HG03103 (cell line): ENCODE measurements around the gene RPH3AL.
"Not testable (repeated sequence)": the region's sequence is repeated elsewhere in the genome, so short reads cannot be mapped to it uniquely, and the experiment has no call there.

Experiments used
- ATAC-seq: cut with Tn5 transposase; IDR thresholded peaks from one replicate; pipeline ENCODE4 v1.9.1; 2021; ENCODE audit warnings: low read depth; ENCODE audit not compliant: unreplicated experiment

Gene RPH3AL

DNA sequence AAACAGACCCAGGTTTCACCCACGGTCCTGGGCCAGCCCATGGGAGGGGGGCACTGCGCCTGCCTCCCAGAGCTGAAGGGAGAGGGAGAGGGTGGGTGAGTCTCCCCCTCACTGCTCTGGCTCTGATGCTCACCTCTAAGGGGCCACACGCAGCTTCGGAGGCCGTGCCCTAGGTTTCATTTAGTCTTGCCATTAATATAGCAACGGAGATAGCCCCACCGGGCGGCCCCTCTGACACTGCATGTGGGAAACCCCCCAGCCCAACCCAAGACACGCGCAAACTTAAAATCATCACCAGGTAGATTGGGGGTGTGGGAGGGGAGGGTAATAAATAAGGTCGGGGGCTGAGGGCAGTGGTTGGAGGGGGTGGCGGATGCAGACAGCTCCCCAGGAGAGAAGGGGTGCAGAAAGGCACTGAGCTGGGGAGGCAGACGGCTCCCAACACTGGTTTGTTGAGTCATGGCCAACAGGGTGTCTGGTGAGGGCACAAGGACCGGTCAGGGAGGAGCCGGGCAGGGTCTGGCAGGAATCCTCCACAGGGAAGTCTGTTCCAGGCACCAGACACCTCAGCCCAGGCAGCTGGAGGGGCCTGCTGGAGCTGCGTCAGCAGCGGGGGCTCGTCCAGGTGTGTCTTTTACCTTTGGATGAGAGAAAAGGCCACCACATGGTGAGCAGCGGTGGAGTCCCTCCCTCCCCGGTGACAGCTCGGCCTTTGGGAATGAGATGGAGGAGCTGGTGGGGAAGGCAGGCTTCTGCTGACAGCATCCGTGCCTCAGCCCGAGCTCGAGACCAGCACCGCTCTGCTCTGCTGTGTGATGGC lies 139.1 kb downstream of the RPH3AL start:
- no peak for ATAC-seq

DNA sequence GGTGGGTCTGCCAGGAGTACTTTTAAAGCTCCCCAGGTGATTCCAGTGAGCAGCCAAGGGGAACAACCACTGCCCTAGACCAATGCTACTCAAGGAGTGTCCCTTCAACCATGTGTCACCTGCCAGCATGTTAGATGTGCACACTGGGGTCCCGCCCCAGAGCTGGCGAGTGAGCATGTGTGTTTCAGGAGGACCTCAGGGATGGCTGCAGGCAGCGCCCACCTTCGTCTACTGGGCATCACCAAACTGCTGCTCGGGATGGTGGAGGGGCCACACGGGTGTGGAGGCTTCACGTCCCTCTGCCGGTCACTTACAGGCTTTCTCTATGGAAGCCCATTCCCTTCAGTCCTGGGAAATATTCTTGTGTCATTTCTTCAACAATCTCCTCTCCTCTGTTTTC lies 142.2 kb downstream of the RPH3AL start:
- ATAC-seq = no peak

DNA sequence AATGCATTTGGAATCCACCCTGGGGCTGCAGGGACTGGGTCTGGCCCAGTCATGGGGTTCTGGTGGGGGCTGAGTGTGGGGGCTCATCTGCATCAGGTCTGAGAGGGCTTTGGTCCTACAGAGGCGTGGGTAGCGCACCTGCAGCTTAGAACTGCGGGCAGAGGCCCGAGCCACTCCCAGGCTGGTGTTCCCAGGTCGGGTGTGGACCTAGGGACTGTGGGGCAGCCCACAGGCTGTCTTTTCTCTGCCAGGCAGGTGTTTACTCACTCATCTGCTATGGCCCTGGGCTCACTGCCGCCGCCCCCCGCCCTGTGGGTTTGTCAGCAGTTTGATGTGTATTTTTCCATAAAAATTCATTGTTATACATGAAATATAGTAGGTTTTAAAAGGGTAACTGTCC lies 144.2 kb downstream of the RPH3AL start:
- no peak for ATAC-seq

DNA sequence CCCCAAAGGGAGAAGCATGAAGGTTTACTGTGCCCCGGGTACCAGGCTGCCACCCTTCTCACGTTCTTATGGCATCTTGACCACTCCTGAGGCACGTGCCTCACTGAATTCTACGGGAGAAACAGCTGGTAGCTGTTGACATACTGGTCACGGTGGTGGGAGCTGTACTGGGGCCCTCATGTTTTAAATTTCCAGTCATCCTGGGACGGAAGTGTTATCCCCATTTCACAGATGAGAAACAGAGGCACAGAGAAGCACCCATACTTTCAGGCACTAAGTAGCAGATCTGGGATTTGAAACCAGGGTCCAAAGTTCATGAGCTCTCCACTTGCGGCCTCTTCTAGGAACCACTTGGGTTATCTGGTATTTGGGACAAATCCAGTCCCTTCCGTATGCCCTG lies 144.8 kb downstream of the RPH3AL start:
- no peak for ATAC-seq

DNA sequence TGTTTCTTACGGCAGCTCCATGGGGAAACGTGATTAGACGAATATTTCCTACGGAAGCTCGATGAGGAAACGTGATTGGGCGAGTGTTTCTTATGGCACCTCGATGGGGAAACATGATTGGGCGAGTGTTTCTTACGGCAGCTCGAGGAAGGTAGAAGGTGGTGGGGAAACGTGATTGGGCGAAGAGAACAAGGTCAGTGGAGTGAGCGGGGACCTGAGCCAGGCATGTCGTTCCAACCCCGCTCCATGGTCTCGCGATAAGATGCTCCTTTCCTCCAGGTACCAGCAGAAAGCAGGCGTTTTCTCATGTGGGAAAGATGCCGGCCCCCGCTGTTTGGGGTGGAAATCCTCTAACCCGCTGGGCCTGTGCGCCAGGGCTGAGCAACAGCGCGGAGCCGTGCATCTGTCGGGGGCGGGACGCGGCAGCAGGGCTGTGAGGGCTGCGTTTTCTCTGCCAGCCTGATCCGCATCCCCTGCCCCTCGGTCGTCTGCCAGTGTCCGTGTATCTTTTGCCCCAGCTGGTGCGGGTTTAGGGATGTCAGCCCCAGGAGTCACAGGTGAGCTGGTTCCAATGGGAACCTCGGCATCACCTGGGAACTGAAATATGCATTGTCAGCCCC lies 145.6 kb downstream of the RPH3AL start:
- no peak for ATAC-seq

DNA sequence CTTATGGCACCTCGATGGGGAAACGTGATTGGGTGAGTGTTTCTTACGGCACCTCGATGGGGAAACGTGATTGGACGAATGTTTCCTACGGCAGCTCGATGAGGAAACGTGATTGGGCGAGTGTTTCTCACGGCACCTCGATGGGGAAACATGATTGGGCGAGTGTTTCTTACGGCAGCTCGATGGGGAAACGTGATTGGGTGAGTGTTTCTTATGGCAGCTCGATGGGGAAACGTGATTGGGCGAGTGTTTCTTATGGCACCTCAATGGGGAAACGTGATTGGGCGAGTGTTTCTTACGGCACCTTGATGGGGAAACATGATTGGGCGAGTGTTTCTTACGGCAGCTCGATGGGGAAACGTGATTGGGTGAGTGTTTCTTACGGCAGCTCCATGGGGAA lies 146.1 kb downstream of the RPH3AL start:
- not testable (repeated sequence) for ATAC-seq

DNA sequence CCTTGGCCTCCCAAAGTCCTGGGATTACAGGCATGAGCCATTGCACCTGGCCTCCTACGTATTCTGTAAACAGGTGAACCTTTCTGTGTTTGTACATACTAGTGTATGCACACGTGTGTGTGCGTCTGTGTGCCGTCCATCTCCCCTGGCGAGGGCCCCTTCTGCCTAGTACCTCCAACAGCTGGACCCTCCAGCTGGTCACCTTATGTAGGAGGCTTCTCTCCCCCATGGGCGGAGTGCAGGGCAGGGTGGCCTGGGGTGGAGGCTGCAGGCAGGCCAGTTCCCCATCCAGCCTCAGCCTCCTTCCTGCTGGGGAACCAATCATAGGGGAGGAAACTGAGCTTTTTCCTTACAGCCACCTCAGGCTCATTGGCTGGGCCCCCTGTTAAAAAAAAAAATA lies 146.8 kb downstream of the RPH3AL start:
- ATAC-seq = no peak

DNA sequence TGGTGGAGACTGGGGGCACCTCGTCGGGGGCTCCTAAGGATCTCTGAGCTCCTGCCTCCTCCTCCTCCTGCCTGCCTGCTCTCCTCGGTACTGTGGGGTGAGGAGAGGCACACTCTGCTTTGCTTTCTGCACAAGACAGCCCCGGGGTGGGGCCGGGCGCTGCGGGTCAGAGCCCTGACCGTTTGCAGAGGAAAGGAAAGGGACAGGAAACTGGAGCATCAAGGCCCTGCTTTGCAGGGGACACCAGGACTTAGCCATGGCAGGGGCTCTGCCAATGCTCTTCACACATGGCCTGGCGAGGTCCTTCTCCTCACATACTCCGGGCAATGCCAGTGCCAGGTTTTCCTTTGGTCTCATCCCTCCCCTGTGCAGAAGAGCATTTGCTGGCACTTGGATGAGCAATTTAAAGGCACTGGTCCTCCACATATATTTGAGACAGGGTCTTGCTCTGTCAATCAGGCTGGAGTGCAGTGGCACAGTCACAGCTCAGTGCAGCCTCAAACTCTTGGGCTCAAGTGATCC lies 147.4 kb downstream of the RPH3AL start:
- no peak for ATAC-seq

DNA sequence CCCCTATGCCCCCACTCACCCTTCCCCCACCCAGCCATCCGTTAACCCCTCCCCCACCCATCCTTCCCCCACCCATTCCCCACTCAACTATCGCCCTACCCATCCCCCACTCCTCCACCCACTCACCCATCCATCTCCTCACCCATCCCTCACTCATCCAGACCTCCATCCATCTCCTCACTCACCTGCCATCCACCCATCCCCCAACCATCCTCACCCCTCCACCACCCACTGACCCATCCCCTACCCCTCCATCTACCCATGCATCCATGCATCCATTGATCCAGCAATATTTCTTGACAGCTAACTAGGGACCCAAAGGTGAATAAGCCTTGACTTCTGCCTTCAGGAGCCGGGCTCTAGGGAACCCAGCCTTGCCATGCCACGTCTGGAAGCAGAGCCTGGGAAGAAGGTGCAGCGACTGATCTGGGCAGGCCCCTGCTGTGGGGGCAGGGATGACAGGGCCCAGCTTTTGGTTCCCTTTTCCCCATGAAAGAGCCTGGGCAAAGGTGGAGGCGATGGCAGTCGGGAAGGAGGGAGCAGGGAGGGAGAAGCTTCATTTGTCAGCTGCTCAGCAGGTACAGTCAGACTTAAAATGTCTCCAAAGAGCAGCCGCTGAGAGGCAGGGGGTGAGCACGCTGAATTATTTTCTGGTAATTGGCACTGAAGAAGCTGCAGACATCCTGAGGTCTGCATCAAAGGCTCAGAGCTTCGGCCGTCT lies 148.0 kb downstream of the RPH3AL start:
- ATAC-seq = no peak

DNA sequence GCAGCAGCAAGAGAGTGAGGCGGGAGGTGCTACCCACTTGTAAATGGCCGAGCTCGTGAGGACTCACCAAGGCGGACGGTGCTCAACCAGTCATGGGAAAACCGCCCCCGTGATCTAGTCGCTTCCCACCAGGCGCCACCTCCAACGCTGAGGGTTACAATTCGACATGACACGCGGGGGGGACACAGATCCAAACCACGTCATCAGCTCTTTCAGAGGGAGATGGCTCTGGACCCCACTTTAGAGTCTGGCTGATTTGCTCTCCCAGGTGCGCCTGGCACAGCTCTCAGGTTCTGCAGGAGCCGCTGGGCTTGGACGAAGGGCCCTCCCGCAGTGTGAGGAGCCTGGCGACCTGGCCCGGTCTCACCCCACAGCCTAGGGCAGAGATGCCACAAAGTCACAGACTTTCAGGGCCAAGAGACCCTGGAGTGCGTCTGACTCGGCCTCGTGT lies 150.1 kb downstream of the RPH3AL start:
- no peak for ATAC-seq

DNA sequence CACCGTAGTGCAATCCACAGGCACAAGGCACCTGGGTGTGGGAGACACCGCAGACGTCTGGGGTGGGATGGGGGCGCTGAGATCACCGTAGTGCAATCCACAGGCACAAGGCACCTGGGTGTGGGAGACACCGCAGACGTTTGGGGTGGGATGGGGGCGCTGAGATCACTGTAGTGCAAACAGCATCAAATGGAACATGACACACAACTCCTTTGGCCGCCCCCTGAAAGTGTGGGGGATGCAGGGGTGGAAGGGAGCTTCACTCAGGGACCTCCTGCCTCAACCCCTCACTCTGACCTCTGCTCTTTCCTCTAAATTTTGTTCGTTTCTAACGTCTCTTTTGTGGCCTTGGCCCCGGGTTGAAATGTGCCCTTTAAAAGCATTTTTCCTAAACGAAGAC lies 150.9 kb downstream of the RPH3AL start:
- not testable (repeated sequence) for ATAC-seq

DNA sequence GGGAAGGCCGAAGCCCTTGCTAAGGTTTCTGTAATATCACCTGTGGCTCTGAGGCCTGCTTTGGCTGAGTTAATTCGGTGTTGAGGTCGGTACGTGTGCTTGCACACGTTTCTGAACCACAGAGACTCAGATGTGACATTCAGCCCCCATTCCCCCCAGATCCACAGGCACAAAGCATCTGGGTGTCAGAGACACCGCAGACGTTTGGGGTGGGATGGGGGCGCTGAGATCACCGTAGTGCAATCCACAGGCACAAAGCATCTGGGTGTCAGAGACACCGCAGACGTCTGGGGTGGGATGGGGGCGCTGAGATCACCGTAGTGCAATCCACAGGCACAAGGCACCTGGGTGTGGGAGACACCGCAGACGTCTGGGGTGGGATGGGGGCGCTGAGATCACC lies 151.3 kb downstream of the RPH3AL start:
- not testable (repeated sequence) for ATAC-seq

DNA sequence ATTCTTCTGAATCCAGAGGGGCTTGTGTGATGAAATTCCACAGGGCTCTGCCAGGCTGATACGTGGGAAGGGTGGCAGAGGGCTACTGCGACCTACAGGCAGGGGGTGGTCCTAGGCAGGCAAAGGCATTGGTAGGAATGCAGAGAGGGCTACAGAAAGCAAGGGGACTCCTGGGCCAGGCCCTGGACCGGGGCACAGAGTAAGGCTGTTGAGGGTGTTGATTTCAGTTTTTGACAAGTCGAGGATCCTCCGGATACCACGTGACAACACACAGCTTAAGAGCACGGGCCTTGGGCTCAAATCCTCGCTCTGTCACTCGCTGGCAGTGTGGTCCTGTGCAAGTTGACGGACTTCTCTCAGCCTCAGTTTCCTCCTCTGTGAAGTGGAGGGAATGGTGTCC lies 152.0 kb downstream of the RPH3AL start:
- no peak for ATAC-seq

DNA sequence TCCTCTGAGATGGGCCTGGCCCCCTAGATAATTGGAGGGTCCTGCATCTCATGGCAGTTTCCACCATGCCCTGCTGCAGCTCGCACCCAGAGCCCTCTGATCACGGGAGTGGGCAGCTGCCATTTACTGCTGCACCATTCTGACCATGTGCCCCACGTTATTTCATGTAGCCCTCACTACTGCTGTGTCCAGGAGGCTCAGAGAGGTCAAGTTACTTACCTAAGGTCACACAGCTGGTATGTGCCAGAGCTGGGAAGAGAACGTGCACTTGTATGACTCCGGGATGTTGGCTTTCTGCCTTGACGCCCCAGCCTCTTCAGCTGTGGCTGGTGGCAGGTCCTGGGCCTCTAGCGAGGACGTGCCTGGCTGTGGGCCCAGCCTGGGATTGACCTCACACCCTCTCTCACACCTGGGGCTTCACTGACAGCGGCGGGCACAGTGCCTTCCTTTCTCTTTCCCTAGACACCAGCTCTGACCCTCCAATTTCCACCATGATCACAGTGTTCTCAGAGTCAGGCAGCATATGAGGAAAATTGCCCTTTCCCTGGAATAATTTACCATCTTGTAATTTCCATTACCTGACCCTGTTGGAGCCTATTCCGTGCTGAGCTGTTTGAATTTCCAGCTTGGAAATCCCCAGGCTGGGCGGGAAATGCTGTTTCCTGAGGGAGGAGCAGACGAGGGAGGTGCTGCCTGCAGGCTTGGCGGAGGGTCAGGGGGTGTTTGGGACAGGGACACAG lies 152.6 kb downstream of the RPH3AL start:
- ATAC-seq = no peak

DNA sequence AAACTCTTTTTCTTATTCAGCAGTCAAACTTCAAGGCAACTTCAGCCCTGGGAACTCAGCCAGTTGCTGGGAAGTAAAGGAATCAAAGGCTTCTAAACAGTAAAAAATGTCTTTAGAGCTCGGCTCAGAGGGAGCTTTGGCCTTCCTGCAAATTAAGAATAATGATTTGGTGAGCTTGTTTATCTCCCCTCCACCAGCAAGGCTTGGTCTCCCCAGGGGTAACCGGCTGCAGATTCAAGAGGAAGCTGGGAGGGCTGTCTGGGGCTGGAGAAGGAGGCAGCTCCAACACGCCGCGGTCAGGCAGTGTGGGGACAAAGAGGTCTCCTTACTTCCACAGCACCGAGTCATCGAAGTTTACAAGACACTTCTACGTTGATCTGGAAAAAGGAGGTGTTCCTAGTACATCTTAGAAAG lies 153.4 kb downstream of the RPH3AL start:
- ATAC-seq = no peak

DNA sequence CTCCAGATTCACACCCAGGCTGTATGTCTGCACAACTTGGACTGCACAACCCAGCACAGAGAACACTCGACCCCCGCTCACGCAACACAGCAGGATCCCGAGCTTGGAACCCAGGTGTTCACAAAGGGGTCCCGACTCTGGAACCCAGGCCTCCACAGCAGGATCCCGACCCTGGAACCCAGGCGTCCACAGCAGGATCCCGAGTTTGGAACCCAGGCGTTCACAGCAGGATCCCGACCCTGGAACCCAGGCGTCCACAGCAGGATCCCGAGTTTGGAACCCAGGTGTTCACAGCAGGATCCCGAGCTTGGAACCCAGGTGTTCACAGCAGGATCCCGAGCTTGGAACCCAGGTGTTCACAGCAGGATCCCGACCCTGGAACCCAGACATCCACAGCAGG lies 154.4 kb downstream of the RPH3AL start:
- not testable (repeated sequence) for ATAC-seq

DNA sequence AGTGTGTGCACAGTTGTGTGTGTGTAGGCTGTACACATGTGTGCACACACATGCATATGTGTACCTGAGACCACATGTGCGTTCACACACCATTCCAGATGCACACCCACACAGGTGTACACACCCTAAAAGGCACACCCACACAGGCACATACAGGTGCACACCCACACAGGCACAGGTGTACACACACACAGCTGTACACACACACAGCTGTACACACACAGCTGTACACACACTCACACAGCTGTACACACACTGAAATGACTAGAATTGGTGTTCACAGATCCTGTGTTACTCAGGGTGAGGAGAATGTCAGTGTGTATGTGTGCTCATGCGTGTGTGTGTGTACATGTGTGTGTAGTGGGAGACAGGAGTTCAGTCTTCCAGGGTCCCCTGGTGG lies 155.3 kb downstream of the RPH3AL start:
- ATAC-seq = no peak

DNA sequence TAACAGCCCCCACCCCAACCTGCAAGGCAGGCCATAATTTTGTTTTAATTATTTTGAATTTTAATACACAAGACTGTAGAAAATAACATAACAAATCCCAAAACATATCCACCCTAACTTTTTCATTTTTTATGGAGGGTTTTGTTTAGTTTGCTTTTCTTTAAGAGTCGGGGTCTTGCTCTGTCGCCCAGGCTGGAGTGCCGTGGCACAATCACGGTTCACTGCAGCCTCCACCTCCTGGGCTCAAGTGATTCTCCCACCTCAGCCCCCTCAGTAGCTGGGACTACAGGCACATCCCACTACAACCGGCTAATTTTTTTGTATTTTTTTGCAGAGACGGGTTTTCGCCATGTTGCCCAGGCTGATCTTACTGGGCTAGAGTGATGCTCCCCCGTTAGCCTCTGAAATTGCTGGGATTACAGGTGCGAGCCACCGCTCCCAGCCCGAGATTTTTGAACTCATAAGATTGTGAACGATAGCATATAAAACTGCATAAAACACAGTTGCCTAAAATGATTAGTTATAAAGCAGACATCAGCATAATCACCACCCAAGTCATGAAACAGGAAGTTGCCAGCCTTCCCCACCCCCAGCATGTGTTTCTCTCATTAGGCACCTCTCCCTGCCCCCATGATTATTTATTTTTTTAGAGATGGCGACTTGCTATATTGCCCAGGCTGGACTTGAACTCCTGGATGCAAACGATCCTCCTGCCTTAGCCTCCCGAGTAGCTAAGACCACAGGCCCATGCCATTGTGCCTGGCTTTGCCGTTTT lies 157.6 kb downstream of the RPH3AL start:
- ATAC-seq = no peak

DNA sequence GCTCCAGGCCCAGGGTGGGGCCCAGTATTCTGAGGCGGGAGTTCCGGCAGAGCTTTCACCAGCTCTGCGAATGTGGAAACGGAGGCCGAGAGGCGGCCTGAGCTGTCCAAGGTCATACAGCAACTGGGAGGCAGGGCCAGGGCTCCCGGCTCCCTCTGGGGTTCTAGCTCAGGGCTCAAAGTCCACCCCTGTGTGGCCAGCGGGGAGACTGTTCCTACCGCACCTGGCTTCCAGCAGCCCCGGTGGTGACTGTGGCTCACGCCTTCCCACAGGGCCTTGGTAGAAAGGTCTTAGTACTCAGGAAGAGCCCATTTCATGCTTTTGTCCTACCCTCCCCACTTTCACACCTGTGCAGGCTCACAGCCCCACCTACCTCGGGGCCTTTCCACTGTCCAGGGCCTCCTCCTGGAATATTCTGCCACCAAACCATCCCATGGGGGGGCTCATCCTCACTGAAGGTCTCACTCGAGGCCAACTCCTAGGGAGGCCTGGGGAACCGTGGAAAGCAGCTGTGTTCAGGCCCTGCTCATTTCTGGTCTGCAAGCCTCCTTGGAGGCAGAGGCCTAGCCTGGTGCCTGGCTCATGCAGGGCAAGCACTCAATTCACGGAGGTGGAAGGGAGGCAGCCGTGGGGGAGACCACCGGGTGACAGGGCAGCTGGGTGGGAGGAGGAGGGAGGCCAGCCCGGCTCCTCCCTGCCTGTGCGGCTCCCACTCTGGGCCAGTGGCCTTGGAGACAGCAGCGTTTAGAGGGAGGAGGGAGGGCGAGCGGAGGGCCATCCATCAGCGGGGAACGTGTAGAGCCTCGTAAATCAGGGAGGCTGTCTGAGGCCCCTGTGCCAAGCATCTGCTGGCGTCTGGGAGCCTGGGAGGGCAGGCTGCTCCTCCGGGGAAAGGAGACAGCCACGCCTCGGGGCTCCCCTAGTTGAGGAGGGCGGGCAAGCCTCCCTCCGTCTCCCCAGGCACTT lies 158.5 kb downstream of the RPH3AL start:
- ATAC-seq = no peak
